IMR-90 (cell line): Measurements from ENCODE around the gene PPARD. TPM values are rescaled to one million over a fixed set of nuclear protein-coding genes. Genes with fewer than 3 reads are reported as not detected.

Source experiments
- ATAC-seq: fragments of 200-7000 bp; cut with Tn5 transposase; 2 replicates; pipeline ENCODE4 v1.9.1; 2020; ENCODE audit warnings: low read depth, mild to moderate bottlenecking, moderate library complexity
- BruUV-seq: library from RNA; stranded (reverse); fragments of 400-500 nt; replicated peaks from 2 replicates; lab custom pipeline; 2021; lab: Mats Ljungman, UMichigan
- CTCF ChIA-PET: fragments of 300-600 bp; formaldehyde crosslinking; extraction: SDS; loops from one replicate; lab custom pipeline; 2021; ENCODE audit warnings: antibody characterized with exemption; lab: Yijun Ruan, JAX
- POLR2A ChIA-PET: fragments of 300-600 bp; sonication (Branson Sonifier 250); formaldehyde crosslinking; loops from one replicate; lab custom pipeline; 2022; ENCODE audit warnings: antibody characterized with exemption; ENCODE audit not compliant: unreplicated experiment; lab: Charles Lee
- DNase-seq: peaks from one replicate; pipeline ENCODE4 v3.0.0; 2013
- H2AFZ ChIP-seq: replicated peaks from 2 replicates; pipeline ENCODE3; 2013; ENCODE audit warnings: low read length, mild to moderate bottlenecking; ENCODE audit not compliant: poor library complexity
- H2AK5ac ChIP-seq: 2 replicates; pipeline ENCODE4 v1.6.1; 2013; ENCODE audit warnings: low read depth, low read length, inconsistent platforms
- H2AK9ac ChIP-seq: replicated peaks from 2 replicates; pipeline ENCODE3; 2013; ENCODE audit warnings: mild to moderate bottlenecking, low read depth, low read length, moderate library complexity; ENCODE audit not compliant: poor library complexity
- H2BK120ac ChIP-seq: 2 replicates; pipeline ENCODE4 v1.6.1; 2013; ENCODE audit warnings: low read depth, low read length, inconsistent platforms
- H2BK15ac ChIP-seq: 3 replicates; pipeline ENCODE4 v1.6.1; 2013; ENCODE audit warnings: low read depth, low read length, inconsistent platforms
- H2BK20ac ChIP-seq: 2 replicates; pipeline ENCODE4 v1.6.1; 2013; ENCODE audit warnings: low read depth, mild to moderate bottlenecking, inconsistent platforms, low read length, moderate library complexity
- H2BK5ac ChIP-seq: 2 replicates; pipeline ENCODE4 v1.6.1; 2013; ENCODE audit warnings: mild to moderate bottlenecking, low read depth, low read length, inconsistent platforms; ENCODE audit not compliant: poor library complexity, severe bottlenecking
- H3K14ac ChIP-seq: replicated peaks from 2 replicates; pipeline ENCODE4 v1.6.1; 2013; ENCODE audit warnings: low read depth, low read length, inconsistent platforms
- H3K18ac ChIP-seq: 2 replicates; pipeline ENCODE4 v1.6.1; 2013; ENCODE audit warnings: low read depth, low read length, control low read depth
- H3K23ac ChIP-seq: 2 replicates; pipeline ENCODE4 v1.6.1; 2013; ENCODE audit warnings: low read depth, low read length, inconsistent platforms
- H3K27ac ChIP-seq: 2 replicates; pipeline ENCODE4 v1.5.1; 2013; ENCODE audit warnings: mild to moderate bottlenecking, control low read depth, low read length; ENCODE audit not compliant: insufficient read depth
- H3K27me3 ChIP-seq: 2 replicates; pipeline ENCODE4 v1.6.1; 2013; ENCODE audit warnings: low read length; ENCODE audit not compliant: control insufficient read depth, insufficient read depth
- H3K36me3 ChIP-seq: 2 replicates; pipeline ENCODE4 v1.6.1; 2013; ENCODE audit warnings: low read length, mixed read lengths; ENCODE audit not compliant: control insufficient read depth, insufficient read depth
- H3K4ac ChIP-seq: 2 replicates; pipeline ENCODE4 v1.6.1; 2013; ENCODE audit warnings: low read depth, low read length, inconsistent platforms
- H3K4me1 ChIP-seq: 2 replicates; pipeline ENCODE4 v1.6.1; 2013; ENCODE audit warnings: low read length, mixed read lengths; ENCODE audit not compliant: control insufficient read depth, insufficient read depth
- H3K4me2 ChIP-seq: 2 replicates; pipeline ENCODE4 v1.6.1; 2013; ENCODE audit warnings: low read depth, mild to moderate bottlenecking, control low read depth, low read length, moderate library complexity
- H3K4me3 ChIP-seq: 2 replicates; pipeline ENCODE4 v1.5.1; 2013; ENCODE audit warnings: low read depth, mild to moderate bottlenecking, control low read depth, low read length, moderate library complexity; ENCODE audit not compliant: insufficient read depth
- H3K56ac ChIP-seq: 2 replicates; pipeline ENCODE4 v1.6.1; 2013; ENCODE audit warnings: low read length, inconsistent platforms; ENCODE audit not compliant: insufficient read depth; ENCODE audit errors: extremely low read depth
- H3K79me1 ChIP-seq, 2 experiments: 2 replicates each; pipeline ENCODE4 v1.6.1; 2013; ENCODE audit warnings: low read length in 2 of 2, inconsistent platforms in 1 of 2, low read depth in 1 of 2
- H3K9ac ChIP-seq: 2 replicates; pipeline ENCODE4 v1.6.1; 2013; ENCODE audit warnings: low read depth, low read length, control low read depth
- H3K9me1 ChIP-seq: 2 replicates; pipeline ENCODE4 v1.6.1; 2013; ENCODE audit warnings: low read length, inconsistent platforms; ENCODE audit not compliant: insufficient read depth
- H3K9me3 ChIP-seq: 2 replicates; pipeline ENCODE4 v1.6.1; 2013; ENCODE audit warnings: low read length; ENCODE audit not compliant: control insufficient read depth, insufficient read depth
- H4K20me1 ChIP-seq: 2 replicates; pipeline ENCODE4 v1.6.1; 2013; ENCODE audit warnings: low read length, inconsistent platforms; ENCODE audit not compliant: insufficient read depth
- H4K5ac ChIP-seq: 2 replicates; pipeline ENCODE4 v1.6.1; 2013; ENCODE audit warnings: mild to moderate bottlenecking, low read depth, low read length, control low read depth
- H4K8ac ChIP-seq, 2 experiments: 2 replicates each; pipeline ENCODE4 v1.6.1; 2013; ENCODE audit warnings: low read depth in 2 of 2, low read length in 2 of 2, control low read depth in 1 of 2, inconsistent platforms in 1 of 2
- H4K91ac ChIP-seq: 2 replicates; pipeline ENCODE4 v1.6.1; 2013; ENCODE audit warnings: low read depth, low read length, inconsistent platforms; ENCODE audit not compliant: insufficient read depth
- FOS ChIP-seq: fragments of 150-350 bp; IDR thresholded peaks from 2 replicates; pipeline ENCODE4 v1.6.1; 2016; ENCODE audit warnings: low read depth, low read length
- WGBS, 2 experiments: methylation state at CpG; one replicate each; pipeline versions ENCODE4 v1.1.5 to v1.1.7; 2013; ENCODE audit warnings: missing lambda C conversion rate in 2 of 2; ENCODE audit not compliant: insufficient read length in 1 of 2; ENCODE audit errors: extremely low coverage in 2 of 2; 5-methylcytosine and 5-hydroxymethylcytosine counted together
- dilution Hi-C: fragments of 300-500 bp; cut with HindIII; formaldehyde crosslinking; loops from one replicate; pipeline ENCODE4 v1.14.3; 2018; ENCODE audit warnings: low sequenced_read_pairs; ENCODE audit not compliant: unreplicated experiment
- in situ Hi-C: fragments of 300-500 bp; cut with MboI; formaldehyde crosslinking; loops from 3 replicates; pipeline ENCODE4 v1.14.3; 2019; ENCODE audit warnings: low sequenced_read_pairs, inconsistent platforms, mixed read lengths
- intact Hi-C: fragments of 100-400 bp; cut with micrococcal nuclease; formaldehyde crosslinking; loops from 2 replicates; pipeline ENCODE4 v1.10.0; 2022
- polyA plus RNA-seq, 3 experiments: library from polyadenylated mRNA; depleted of rRNA; stranded (reverse); fragments of >200 nt; gene quantifications; 2 replicates each; pipeline ENCODE4 v1.2.3, GENCODE V29; 2012; ENCODE audit warnings: low replicate concordance in 1 of 3
- total RNA-seq: library from RNA; depleted of rRNA; stranded (reverse); fragments of >200 nt; gene quantifications from 2 replicates; pipeline ENCODE4 v1.2.3, GENCODE V29; 2012

Gene PPARD
- total and polyA plus RNA-seq, 2 of the 4 experiments (the other 2 are of a cell fraction) = 10.4 to 69.0 TPM

DNA sequence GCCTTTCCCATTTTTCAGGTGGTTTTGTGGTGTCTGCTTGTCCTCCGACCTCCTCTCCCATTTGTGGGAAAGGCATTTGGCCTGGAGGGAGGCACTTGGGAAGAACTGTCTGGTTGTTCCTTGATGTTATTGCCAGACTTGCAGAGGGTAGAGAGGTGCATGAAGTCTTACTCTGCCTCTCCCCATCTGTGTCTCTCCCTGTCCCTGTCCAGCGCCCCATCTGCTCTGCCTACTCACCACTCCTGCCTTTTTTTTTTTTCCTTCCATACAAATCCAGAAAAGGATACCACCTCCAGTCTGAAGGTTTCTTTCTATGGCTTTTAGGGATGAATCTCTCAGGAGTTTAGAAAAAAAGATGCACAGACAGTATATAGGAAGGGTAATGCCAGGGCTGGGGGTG is 19.8 kb downstream of the PPARD start:
- H4K8ac ChIP-seq = no peak overlapping the region
- H3K4me3 ChIP-seq = no peak overlapping the region
- H3K14ac ChIP-seq = no peak overlapping the region
- H2AFZ ChIP-seq = no peak overlapping the region
- no peak overlapping the region for H4K5ac ChIP-seq
- no peak overlapping the region for H3K18ac ChIP-seq
- no peaks in the 10 kb centered on the region for H3K27me3 ChIP-seq
- no peak overlapping the region for H2AK9ac ChIP-seq
- H2BK15ac ChIP-seq = no peak overlapping the region
- peaks cover 51% of the 10 kb centered on the region for H4K20me1 ChIP-seq
- peaks cover 15% of the 10 kb centered on the region for H3K36me3 ChIP-seq
- peaks cover 52 to 84% of the 10 kb centered on the region in 2 experiments for H3K79me1 ChIP-seq
- no peak overlapping the region for H3K9ac ChIP-seq
- H4K91ac ChIP-seq = no peak overlapping the region
- no peak overlapping the region for H3K4me2 ChIP-seq
- in situ Hi-C loops = no loop called here
- DNase-seq (no peak), ATAC-seq (no peak)
- dilution Hi-C loops = no loop called here
- peak overlapping the region; percentile 7; the same call in 1 of the 2 replicates for H3K4ac ChIP-seq
- CTCF ChIA-PET = no interaction called here
- no peak overlapping the region for H3K27ac ChIP-seq
- no TSS peak for BruUV-seq
- intact Hi-C loops = no loop called here
- WGBS, 2 experiments = no CpG with 5 or more reads among the region's 2 CpGs
- TF ChIP-seq FOS = no peak
- POLR2A ChIA-PET = no interaction called here
- peaks cover 40% of the 10 kb centered on the region for H3K9me1 ChIP-seq
- H2AK5ac ChIP-seq = no peak overlapping the region; the same call in 1 of the 2 replicates
- no peak overlapping the region for H3K56ac ChIP-seq
- H2BK120ac ChIP-seq = peak overlapping the region; percentile 19; the same call in 1 of the 2 replicates
- no peak overlapping the region for H2BK20ac ChIP-seq
- H3K23ac ChIP-seq = peak overlapping the region; percentile 75; the same call in 1 of the 2 replicates
- no peaks in the 10 kb centered on the region for H3K9me3 ChIP-seq
- peaks cover 32% of the 10 kb centered on the region for H3K4me1 ChIP-seq
- no peak overlapping the region for H2BK5ac ChIP-seq
